Keratinocyte (primary cell): ENCODE data around the gene SHISA8. TPM values are rescaled to one million over a fixed set of nuclear protein-coding genes. Genes with fewer than 3 reads are reported as not detected.

Experiments
- DNase-seq: peaks from one replicate; pipeline ENCODE4 v3.0.0-alpha.2; 2011; ENCODE audit warnings: low read depth, missing footprints, low spot score
- FAIRE-seq: peaks from 2 replicates; lab custom pipeline; 2011; peaks lifted over from hg19 to GRCh38; lab: Jason Lieb, UNC
- H2AFZ ChIP-seq: 2 replicates; pipeline ENCODE4 v1.6.0; 2012; ENCODE audit warnings: low read length, control low read depth, inconsistent platforms; ENCODE audit not compliant: control insufficient read depth
- H3K27ac ChIP-seq: 2 replicates; pipeline ENCODE4 v1.5.1; 2011; ENCODE audit warnings: low read length; ENCODE audit not compliant: control insufficient read depth, insufficient read depth
- H3K27me3 ChIP-seq: 3 replicates; pipeline ENCODE4 v1.6.0; 2011; ENCODE audit warnings: low read length; ENCODE audit not compliant: control insufficient read depth, insufficient read depth; ENCODE audit errors: extremely low read depth
- H3K36me3 ChIP-seq, 2 experiments: 2 replicates in 1 of 2; 3 replicates in 1 of 2; pipeline ENCODE4 v1.5.1; 2011; ENCODE audit warnings: low read length in 2 of 2, mild to moderate bottlenecking in 1 of 2; ENCODE audit not compliant: control insufficient read depth in 2 of 2, insufficient read depth in 2 of 2; ENCODE audit errors: extremely low read depth in 1 of 2
- H3K4me1 ChIP-seq: 3 replicates; pipeline ENCODE4 v1.5.1; 2011; ENCODE audit warnings: low read length; ENCODE audit not compliant: control insufficient read depth, insufficient read depth; ENCODE audit errors: extremely low read depth
- H3K4me2 ChIP-seq: 3 replicates; pipeline ENCODE4 v1.6.0; 2011; ENCODE audit warnings: low read depth, low read length; ENCODE audit not compliant: control insufficient read depth, insufficient read depth; ENCODE audit errors: extremely low read depth
- H3K4me3 ChIP-seq, 3 experiments: fragments of 200-600 bp in 1 of 3; sonication (generic) in 1 of 3; 2 replicates in 2 of 3; 3 replicates in 1 of 3; pipeline ENCODE4 v1.5.1; 2011 to 2016; ENCODE audit warnings: low read length in 3 of 3, mild to moderate bottlenecking in 3 of 3, control low read depth in 2 of 3, inconsistent platforms in 1 of 3, low read depth in 1 of 3, mixed read lengths in 1 of 3, mixed run types in 1 of 3, moderate library complexity in 1 of 3; ENCODE audit not compliant: control insufficient read depth in 2 of 3, insufficient read depth in 2 of 3; ENCODE audit errors: extremely low read depth in 1 of 3
- H3K79me2 ChIP-seq: 2 replicates; pipeline ENCODE4 v1.6.0; 2012; ENCODE audit warnings: low read length; ENCODE audit not compliant: control insufficient read depth, insufficient read depth
- H3K9ac ChIP-seq: 3 replicates; pipeline ENCODE4 v1.6.0; 2011; ENCODE audit warnings: low read length; ENCODE audit not compliant: control insufficient read depth, insufficient read depth; ENCODE audit errors: extremely low read depth
- H3K9me1 ChIP-seq: 3 replicates; pipeline ENCODE4 v1.6.0; 2011; ENCODE audit warnings: low read length; ENCODE audit not compliant: control insufficient read depth, insufficient read depth; ENCODE audit errors: extremely low read depth
- H3K9me3 ChIP-seq: 2 replicates; pipeline ENCODE4 v1.5.1; 2012; ENCODE audit warnings: low read depth, low read length; ENCODE audit not compliant: control insufficient read depth
- H4K20me1 ChIP-seq: 3 replicates; pipeline ENCODE4 v1.6.0; 2011; ENCODE audit warnings: low read length; ENCODE audit not compliant: control insufficient read depth, insufficient read depth; ENCODE audit errors: extremely low read depth
- EZH2 ChIP-seq: IDR thresholded peaks from one replicate; pipeline ENCODE4 v1.6.1; 2012; ENCODE audit warnings: inconsistent platforms, mild to moderate bottlenecking, low read length, moderate library complexity
- dilution Hi-C: fragments of 300-500 bp; cut with MboI; formaldehyde crosslinking; loops from one replicate; pipeline ENCODE4 v1.7.0; 2020; ENCODE audit warnings: low sequenced_read_pairs; ENCODE audit not compliant: extremely low pct_ligation_motif_present
- polyA plus RNA-seq, 5 experiments: library from polyadenylated mRNA; depleted of rRNA in 3 of 5; stranded (reverse) in 3 of 5; stranded (forward) in 1 of 5; unstranded in 1 of 5; fragments of >200 nt; gene quantifications; 1 replicate in 1 of 5; 2 replicates in 3 of 5; 3 replicates in 1 of 5; pipeline versions ENCODE4 v1.2.1 to v1.2.3, GENCODE V29; 2011 to 2012; ENCODE audit warnings: missing spikeins in 2 of 5, low read depth in 1 of 5, low replicate concordance in 1 of 5
- TF ChIP-seq, protein P1 (sequence below), 3 experiments: IDR thresholded peaks in 1 of 3; conservative IDR thresholded peaks in 1 of 3; optimal IDR thresholded peaks in 1 of 3; 2 replicates in 2 of 3; 3 replicates in 1 of 3; pipeline versions ENCODE3 to v1.5.1; 2011; ENCODE audit warnings: low read length in 3 of 3, mild to moderate bottlenecking in 3 of 3, moderate library complexity in 2 of 3, control low read depth in 1 of 3, inconsistent platforms in 1 of 3; ENCODE audit not compliant: insufficient read depth in 2 of 3; ENCODE audit errors: extremely low read depth in 1 of 3

The SHISA8 gene
- polyA plus RNA-seq, 1 donor (not counting 4 experiments of a cell fraction or from before 2014, with no cell fraction given): not detected

DNA sequence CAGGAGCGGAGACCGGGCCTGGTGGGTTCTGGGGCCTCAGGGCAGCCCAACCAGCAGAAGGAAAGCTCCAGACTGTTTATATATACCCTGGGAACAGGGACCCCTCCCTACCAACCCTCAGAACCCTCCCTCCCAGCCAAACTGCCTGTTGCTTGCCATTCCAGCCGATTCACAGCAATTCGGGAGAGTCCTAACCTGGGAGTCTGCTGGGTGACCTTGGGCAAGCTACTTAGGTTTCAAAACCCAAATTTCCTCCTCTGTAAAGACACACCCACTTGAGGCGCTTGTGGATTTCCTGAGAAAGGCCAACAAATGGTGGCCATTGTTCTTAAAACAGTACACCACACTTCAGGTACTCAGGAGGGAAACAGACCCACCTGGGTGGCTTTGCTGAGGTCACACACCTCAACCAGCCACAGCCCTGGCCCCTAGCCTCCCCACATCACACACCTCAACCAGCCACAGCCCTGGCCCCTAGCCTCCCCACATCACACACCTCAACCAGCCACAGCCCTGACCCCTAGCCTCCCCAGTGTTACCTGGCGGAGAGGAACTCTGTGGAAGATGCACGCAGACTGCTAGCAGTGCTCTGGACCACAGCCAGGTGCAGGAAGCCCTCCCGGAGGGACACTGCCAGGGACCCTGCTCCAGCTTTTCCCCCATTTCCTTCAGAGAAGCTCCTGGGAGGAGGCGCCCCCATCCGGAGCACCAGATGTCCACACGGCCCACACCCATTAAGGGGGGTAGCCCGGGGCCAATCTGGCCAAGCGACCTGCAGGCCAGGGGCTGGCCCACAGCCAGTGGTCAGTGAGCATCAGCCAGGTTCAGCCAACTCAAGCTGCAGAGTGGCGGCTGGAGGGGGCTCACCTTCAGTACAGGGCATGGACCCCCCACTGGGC is 6.2 kb downstream of the SHISA8 start:
- peaks cover 10% of the 10 kb centered on the region for H4K20me1 ChIP-seq
- no peak overlapping the region for H3K4me3 ChIP-seq
- no peak overlapping the region for H3K27ac ChIP-seq
- H3K9me3 ChIP-seq: no peaks in the 10 kb centered on the region
- H3K9me1 ChIP-seq: no peaks in the 10 kb centered on the region
- no peak for DNase-seq
- peaks cover 15 to 22% of the 10 kb centered on the region in 2 experiments for H3K36me3 ChIP-seq
- H2AFZ ChIP-seq: no peak overlapping the region
- H3K79me2 ChIP-seq: no peaks in the 10 kb centered on the region
- peaks cover 2% of the 10 kb centered on the region for H3K4me1 ChIP-seq
- no peak overlapping the region for H3K4me2 ChIP-seq
- dilution Hi-C loops: no loop called here
- H3K27me3 ChIP-seq: peaks cover 48% of the 10 kb centered on the region
- TF ChIP-seq EZH2: no peak
- TF ChIP-seq, protein P1, sequence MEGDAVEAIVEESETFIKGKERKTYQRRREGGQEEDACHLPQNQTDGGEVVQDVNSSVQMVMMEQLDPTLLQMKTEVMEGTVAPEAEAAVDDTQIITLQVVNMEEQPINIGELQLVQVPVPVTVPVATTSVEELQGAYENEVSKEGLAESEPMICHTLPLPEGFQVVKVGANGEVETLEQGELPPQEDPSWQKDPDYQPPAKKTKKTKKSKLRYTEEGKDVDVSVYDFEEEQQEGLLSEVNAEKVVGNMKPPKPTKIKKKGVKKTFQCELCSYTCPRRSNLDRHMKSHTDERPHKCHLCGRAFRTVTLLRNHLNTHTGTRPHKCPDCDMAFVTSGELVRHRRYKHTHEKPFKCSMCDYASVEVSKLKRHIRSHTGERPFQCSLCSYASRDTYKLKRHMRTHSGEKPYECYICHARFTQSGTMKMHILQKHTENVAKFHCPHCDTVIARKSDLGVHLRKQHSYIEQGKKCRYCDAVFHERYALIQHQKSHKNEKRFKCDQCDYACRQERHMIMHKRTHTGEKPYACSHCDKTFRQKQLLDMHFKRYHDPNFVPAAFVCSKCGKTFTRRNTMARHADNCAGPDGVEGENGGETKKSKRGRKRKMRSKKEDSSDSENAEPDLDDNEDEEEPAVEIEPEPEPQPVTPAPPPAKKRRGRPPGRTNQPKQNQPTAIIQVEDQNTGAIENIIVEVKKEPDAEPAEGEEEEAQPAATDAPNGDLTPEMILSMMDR (optimal IDR thresholded peaks at IDR 0.05 in 1 of 3, IDR thresholded peaks at IDR 0.05 in 1 of 3, conservative IDR thresholded peaks at IDR 0.05 in 1 of 3; ENCODE audit: extremely low read depth in 1 of 3, insufficient read depth in 2 of 3, low read length in 3 of 3): no peak
- FAIRE-seq: no peak
- H3K9ac ChIP-seq: no peak overlapping the region

DNA sequence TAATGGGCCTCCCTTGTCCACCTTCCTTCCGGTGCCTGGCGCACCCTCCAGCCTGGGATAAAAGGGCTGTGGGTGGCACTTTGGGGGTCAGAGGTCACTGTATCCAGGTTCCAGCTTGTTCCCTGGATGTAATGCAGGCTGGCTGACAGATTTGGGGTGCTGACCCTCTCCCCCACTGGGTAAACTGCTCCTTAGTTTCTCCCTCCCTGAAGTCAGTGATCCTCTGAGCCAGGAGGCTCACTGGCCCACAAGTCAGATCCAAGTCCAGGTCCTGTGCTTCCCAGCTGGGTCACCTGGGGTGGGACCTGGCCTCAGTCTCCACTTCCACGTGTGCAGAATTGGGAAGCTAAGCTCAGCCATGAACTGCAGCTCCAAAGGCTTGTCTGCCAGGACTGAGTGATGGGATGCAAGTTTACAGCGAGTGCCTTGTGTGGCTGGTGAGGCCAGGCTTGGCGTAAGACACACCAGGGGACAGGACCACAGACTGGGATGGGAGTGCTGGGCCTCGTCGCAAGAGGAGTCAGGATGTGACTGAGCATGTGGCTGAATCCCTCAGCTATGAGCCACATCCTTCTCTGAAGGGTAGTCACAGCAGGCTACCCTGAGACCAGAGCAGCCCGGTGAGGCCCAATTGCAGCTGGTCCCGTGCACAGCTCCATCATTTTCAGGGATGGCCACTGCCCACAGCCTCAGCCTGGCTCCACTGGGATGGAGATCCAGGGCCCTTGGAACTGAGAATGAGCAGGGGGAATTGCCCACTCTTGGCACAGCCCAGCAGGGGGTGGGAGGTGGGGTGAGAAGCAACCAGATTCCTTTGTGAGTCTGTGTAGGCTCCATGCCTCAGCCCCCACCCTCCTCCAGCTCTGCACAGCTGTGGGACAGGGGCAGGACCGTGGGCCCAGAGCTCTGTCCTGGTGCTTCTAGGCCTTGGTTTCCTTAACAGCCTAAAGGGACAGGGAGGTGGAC is 7.2 kb downstream of the SHISA8 start:
- H3K9ac ChIP-seq: no peak overlapping the region
- no peak overlapping the region for H3K4me3 ChIP-seq
- DNase-seq: no peak
- peaks cover 2% of the 10 kb centered on the region for H3K4me1 ChIP-seq
- no peak overlapping the region for H3K4me2 ChIP-seq
- FAIRE-seq: no peak
- no peaks in the 10 kb centered on the region for H3K79me2 ChIP-seq
- peaks cover 39% of the 10 kb centered on the region for H3K27me3 ChIP-seq
- no peak overlapping the region for H2AFZ ChIP-seq
- H3K27ac ChIP-seq: no peak overlapping the region
- H3K36me3 ChIP-seq: peaks cover 23 to 28% of the 10 kb centered on the region in 2 experiments
- dilution Hi-C loops: no loop called here
- H3K9me3 ChIP-seq: no peaks in the 10 kb centered on the region
- H4K20me1 ChIP-seq: peaks cover 7% of the 10 kb centered on the region
- TF ChIP-seq, protein P1 (optimal IDR thresholded peaks at IDR 0.05 in 1 of 3, IDR thresholded peaks at IDR 0.05 in 1 of 3, conservative IDR thresholded peaks at IDR 0.05 in 1 of 3; ENCODE audit: extremely low read depth in 1 of 3, insufficient read depth in 2 of 3, low read length in 3 of 3): no peak
- TF ChIP-seq EZH2: no peak
- H3K9me1 ChIP-seq: no peaks in the 10 kb centered on the region
